IMR-90 (cell line): Measurements from ENCODE around the gene TTYH3. TPM values are rescaled to one million over a fixed set of nuclear protein-coding genes. Genes with fewer than 3 reads are reported as not detected.

Experiments
- ATAC-seq: fragments of 200-7000 bp; cut with Tn5 transposase; 2 replicates; pipeline ENCODE4 v1.9.1; 2020; ENCODE audit warnings: low read depth, mild to moderate bottlenecking, moderate library complexity
- BruUV-seq: library from RNA; stranded (reverse); fragments of 400-500 nt; replicated peaks from 2 replicates; lab custom pipeline; 2021; lab: Mats Ljungman, UMichigan
- CTCF ChIA-PET: fragments of 300-600 bp; formaldehyde crosslinking; extraction: SDS; loops from one replicate; lab custom pipeline; 2021; ENCODE audit warnings: antibody characterized with exemption; lab: Yijun Ruan, JAX
- POLR2A ChIA-PET: fragments of 300-600 bp; sonication (Branson Sonifier 250); formaldehyde crosslinking; loops from one replicate; lab custom pipeline; 2022; ENCODE audit warnings: antibody characterized with exemption; ENCODE audit not compliant: unreplicated experiment; lab: Charles Lee
- DNase-seq: peaks from one replicate; pipeline ENCODE4 v3.0.0; 2013
- H2AFZ ChIP-seq: replicated peaks from 2 replicates; pipeline ENCODE3; 2013; ENCODE audit warnings: low read length, mild to moderate bottlenecking; ENCODE audit not compliant: poor library complexity
- H2AK5ac ChIP-seq: 2 replicates; pipeline ENCODE4 v1.6.1; 2013; ENCODE audit warnings: low read depth, low read length, inconsistent platforms
- H2AK9ac ChIP-seq: replicated peaks from 2 replicates; pipeline ENCODE3; 2013; ENCODE audit warnings: mild to moderate bottlenecking, low read depth, low read length, moderate library complexity; ENCODE audit not compliant: poor library complexity
- H2BK120ac ChIP-seq: 2 replicates; pipeline ENCODE4 v1.6.1; 2013; ENCODE audit warnings: low read depth, low read length, inconsistent platforms
- H2BK15ac ChIP-seq: 3 replicates; pipeline ENCODE4 v1.6.1; 2013; ENCODE audit warnings: low read depth, low read length, inconsistent platforms
- H2BK20ac ChIP-seq: 2 replicates; pipeline ENCODE4 v1.6.1; 2013; ENCODE audit warnings: low read depth, mild to moderate bottlenecking, inconsistent platforms, low read length, moderate library complexity
- H2BK5ac ChIP-seq: 2 replicates; pipeline ENCODE4 v1.6.1; 2013; ENCODE audit warnings: mild to moderate bottlenecking, low read depth, low read length, inconsistent platforms; ENCODE audit not compliant: poor library complexity, severe bottlenecking
- H3K14ac ChIP-seq: replicated peaks from 2 replicates; pipeline ENCODE4 v1.6.1; 2013; ENCODE audit warnings: low read depth, low read length, inconsistent platforms
- H3K18ac ChIP-seq: 2 replicates; pipeline ENCODE4 v1.6.1; 2013; ENCODE audit warnings: low read depth, low read length, control low read depth
- H3K23ac ChIP-seq: 2 replicates; pipeline ENCODE4 v1.6.1; 2013; ENCODE audit warnings: low read depth, low read length, inconsistent platforms
- H3K27ac ChIP-seq: 2 replicates; pipeline ENCODE4 v1.5.1; 2013; ENCODE audit warnings: mild to moderate bottlenecking, control low read depth, low read length; ENCODE audit not compliant: insufficient read depth
- H3K27me3 ChIP-seq: 2 replicates; pipeline ENCODE4 v1.6.1; 2013; ENCODE audit warnings: low read length; ENCODE audit not compliant: control insufficient read depth, insufficient read depth
- H3K36me3 ChIP-seq: 2 replicates; pipeline ENCODE4 v1.6.1; 2013; ENCODE audit warnings: low read length, mixed read lengths; ENCODE audit not compliant: control insufficient read depth, insufficient read depth
- H3K4ac ChIP-seq: 2 replicates; pipeline ENCODE4 v1.6.1; 2013; ENCODE audit warnings: low read depth, low read length, inconsistent platforms
- H3K4me1 ChIP-seq: 2 replicates; pipeline ENCODE4 v1.6.1; 2013; ENCODE audit warnings: low read length, mixed read lengths; ENCODE audit not compliant: control insufficient read depth, insufficient read depth
- H3K4me2 ChIP-seq: 2 replicates; pipeline ENCODE4 v1.6.1; 2013; ENCODE audit warnings: low read depth, mild to moderate bottlenecking, control low read depth, low read length, moderate library complexity
- H3K4me3 ChIP-seq: 2 replicates; pipeline ENCODE4 v1.5.1; 2013; ENCODE audit warnings: low read depth, mild to moderate bottlenecking, control low read depth, low read length, moderate library complexity; ENCODE audit not compliant: insufficient read depth
- H3K56ac ChIP-seq: 2 replicates; pipeline ENCODE4 v1.6.1; 2013; ENCODE audit warnings: low read length, inconsistent platforms; ENCODE audit not compliant: insufficient read depth; ENCODE audit errors: extremely low read depth
- H3K79me1 ChIP-seq, 2 experiments: 2 replicates each; pipeline ENCODE4 v1.6.1; 2013; ENCODE audit warnings: low read length in 2 of 2, inconsistent platforms in 1 of 2, low read depth in 1 of 2
- H3K9ac ChIP-seq: 2 replicates; pipeline ENCODE4 v1.6.1; 2013; ENCODE audit warnings: low read depth, low read length, control low read depth
- H3K9me1 ChIP-seq: 2 replicates; pipeline ENCODE4 v1.6.1; 2013; ENCODE audit warnings: low read length, inconsistent platforms; ENCODE audit not compliant: insufficient read depth
- H3K9me3 ChIP-seq: 2 replicates; pipeline ENCODE4 v1.6.1; 2013; ENCODE audit warnings: low read length; ENCODE audit not compliant: control insufficient read depth, insufficient read depth
- H4K20me1 ChIP-seq: 2 replicates; pipeline ENCODE4 v1.6.1; 2013; ENCODE audit warnings: low read length, inconsistent platforms; ENCODE audit not compliant: insufficient read depth
- H4K5ac ChIP-seq: 2 replicates; pipeline ENCODE4 v1.6.1; 2013; ENCODE audit warnings: mild to moderate bottlenecking, low read depth, low read length, control low read depth
- H4K8ac ChIP-seq, 2 experiments: 2 replicates each; pipeline ENCODE4 v1.6.1; 2013; ENCODE audit warnings: low read depth in 2 of 2, low read length in 2 of 2, control low read depth in 1 of 2, inconsistent platforms in 1 of 2
- H4K91ac ChIP-seq: 2 replicates; pipeline ENCODE4 v1.6.1; 2013; ENCODE audit warnings: low read depth, low read length, inconsistent platforms; ENCODE audit not compliant: insufficient read depth
- BHLHE40 ChIP-seq: fragments of 150-350 bp; IDR thresholded peaks from 2 replicates; pipeline ENCODE4 v1.6.1; 2016; ENCODE audit warnings: mild to moderate bottlenecking, low read depth, low read length
- CHD1 ChIP-seq: IDR thresholded peaks from 2 replicates; pipeline ENCODE4 v1.6.1; 2012; ENCODE audit warnings: low read depth, low read length, improper control_type of control experiment
- FOS ChIP-seq: fragments of 150-350 bp; IDR thresholded peaks from 2 replicates; pipeline ENCODE4 v1.6.1; 2016; ENCODE audit warnings: low read depth, low read length
- MXI1 ChIP-seq: IDR thresholded peaks from 2 replicates; pipeline ENCODE4 v1.6.1; 2012; ENCODE audit warnings: low read depth, mild to moderate bottlenecking, low read length, moderate library complexity, borderline replicate concordance
- SMC3 ChIP-seq: fragments of 150-350 bp; IDR thresholded peaks from 2 replicates; pipeline ENCODE4 v1.6.1; 2016; ENCODE audit warnings: low read depth, mild to moderate bottlenecking, antibody characterized with exemption, low read length, moderate library complexity
- USF2 ChIP-seq: fragments of 150-350 bp; IDR thresholded peaks from 2 replicates; pipeline ENCODE4 v1.6.1; 2017; ENCODE audit warnings: mild to moderate bottlenecking, antibody characterized with exemption, low read length, low read depth
- WGBS, 2 experiments: methylation state at CpG; one replicate each; pipeline versions ENCODE4 v1.1.5 to v1.1.7; 2013; ENCODE audit warnings: missing lambda C conversion rate in 2 of 2; ENCODE audit not compliant: insufficient read length in 1 of 2; ENCODE audit errors: extremely low coverage in 2 of 2; 5-methylcytosine and 5-hydroxymethylcytosine counted together
- dilution Hi-C: fragments of 300-500 bp; cut with HindIII; formaldehyde crosslinking; loops from one replicate; pipeline ENCODE4 v1.14.3; 2018; ENCODE audit warnings: low sequenced_read_pairs; ENCODE audit not compliant: unreplicated experiment
- in situ Hi-C: fragments of 300-500 bp; cut with MboI; formaldehyde crosslinking; loops from 3 replicates; pipeline ENCODE4 v1.14.3; 2019; ENCODE audit warnings: low sequenced_read_pairs, inconsistent platforms, mixed read lengths
- intact Hi-C: fragments of 100-400 bp; cut with micrococcal nuclease; formaldehyde crosslinking; loops from 2 replicates; pipeline ENCODE4 v1.10.0; 2022
- polyA plus RNA-seq, 3 experiments: library from polyadenylated mRNA; depleted of rRNA; stranded (reverse); fragments of >200 nt; gene quantifications; 2 replicates each; pipeline ENCODE4 v1.2.3, GENCODE V29; 2012; ENCODE audit warnings: low replicate concordance in 1 of 3
- total RNA-seq: library from RNA; depleted of rRNA; stranded (reverse); fragments of >200 nt; gene quantifications from 2 replicates; pipeline ENCODE4 v1.2.3, GENCODE V29; 2012

Gene TTYH3
- total and polyA plus RNA-seq, 2 of the 4 experiments (the other 2 are of a cell fraction): 5.6 to 82.6 TPM

GRCh38 chr7:2638224-2638991 is 6.6 kb downstream of the TTYH3 start:
- peak overlapping the region; percentile 59 for H2BK5ac ChIP-seq
- H3K27me3 ChIP-seq: no peaks in the 10 kb centered on the region
- no TSS peak for BruUV-seq
- peaks cover 88% of the 10 kb centered on the region for H4K20me1 ChIP-seq
- peak overlapping the region; percentile 28; the same call in 1 of the 2 replicates for H3K14ac ChIP-seq
- ATAC-seq (peak; percentile 16), DNase-seq (peak; percentile 71)
- dilution Hi-C loops (no loop called here), in situ Hi-C loops (no loop called here), intact Hi-C loops (no loop called here)
- H3K9me3 ChIP-seq: no peaks in the 10 kb centered on the region
- ChIA-PET CTCF (no interaction called here), POLR2A (interaction anchor here (0.7 kb wide), 1 partner anchor 20 kb away, joined by 3 read pairs; no protein-coding TSS in a partner anchor)
- H4K5ac ChIP-seq: no peak overlapping the region
- H3K4me2 ChIP-seq: peak overlapping the region; percentile 3; the same call in 1 of the 2 replicates
- peak overlapping the region in 1 of 2 experiments; percentile 69; a peak in 2 of 4 replicates for H4K8ac ChIP-seq
- H4K91ac ChIP-seq: peak overlapping the region; percentile 67
- H2AFZ ChIP-seq: peak overlapping the region; percentile 81
- peak overlapping the region; percentile 54 for H2BK120ac ChIP-seq
- H3K4ac ChIP-seq: peak overlapping the region; percentile 84
- no peak overlapping the region for H3K4me3 ChIP-seq
- H3K9me1 ChIP-seq: peaks cover 31% of the 10 kb centered on the region
- 43% methylated on average over 7 of the region's 34 CpGs; no CpG with 5 or more reads in 1 of the 2 experiments for WGBS, 2 experiments
- no peak overlapping the region for H3K9ac ChIP-seq
- peaks cover 61% of the 10 kb centered on the region for H3K4me1 ChIP-seq
- H3K27ac ChIP-seq: peak overlapping the region; percentile 35
- peak overlapping the region; percentile 71 for H2AK5ac ChIP-seq
- H2AK9ac ChIP-seq: peak overlapping the region; percentile 99
- peaks cover 1% of the 10 kb centered on the region; the same call in 1 of the 2 replicates for H3K36me3 ChIP-seq
- H3K79me1 ChIP-seq: peaks cover 14 to 90% of the 10 kb centered on the region in 2 experiments; a peak in 3 of 4 replicates
- no peak overlapping the region for H3K56ac ChIP-seq
- no peak overlapping the region for H3K18ac ChIP-seq
- no peak overlapping the region for H2BK20ac ChIP-seq
- no peak overlapping the region for H2BK15ac ChIP-seq
- H3K23ac ChIP-seq: no peak overlapping the region; the same call in 1 of the 2 replicates
- TF ChIP-seq MXI1 (peak; percentile 85), BHLHE40 (peak; percentile 54; the same call in 1 of the 2 replicates), USF2 (peak; percentile 81), FOS (no peak), SMC3 (0 out of 2 replicates have a peak, but pooled peaks have one; percentile 15), CHD1 (no peak)
